HG03521 (cell line): ENCODE measurements around the gene KCNB1.

Experiments
- ATAC-seq: cut with Tn5 transposase; IDR thresholded peaks from one replicate; pipeline ENCODE4 v1.9.1; 2021; ENCODE audit warnings: mild to moderate bottlenecking, moderate library complexity; ENCODE audit not compliant: unreplicated experiment

The KCNB1 gene

DNA sequence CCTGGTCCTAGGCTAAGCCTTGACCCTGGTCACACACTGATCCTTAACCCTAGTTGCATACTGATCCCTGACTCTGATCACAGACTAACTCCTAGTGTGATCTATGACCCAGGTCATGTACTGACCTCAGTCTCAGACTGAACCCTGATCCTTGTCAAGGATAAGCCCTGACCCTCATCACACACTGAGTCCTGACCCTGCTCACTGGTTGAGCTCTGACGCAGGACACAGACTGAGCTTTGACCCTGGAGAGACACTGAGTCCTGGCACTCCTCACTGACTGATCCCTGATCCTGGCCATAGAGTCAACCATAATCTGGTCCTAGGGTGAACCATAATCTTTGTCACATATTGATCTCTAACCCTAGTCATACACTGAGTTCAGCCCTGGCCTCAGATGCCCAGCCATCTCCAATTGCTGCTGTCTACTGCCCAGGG is 37.9 kb downstream of the KCNB1 start:
- no peak for ATAC-seq

DNA sequence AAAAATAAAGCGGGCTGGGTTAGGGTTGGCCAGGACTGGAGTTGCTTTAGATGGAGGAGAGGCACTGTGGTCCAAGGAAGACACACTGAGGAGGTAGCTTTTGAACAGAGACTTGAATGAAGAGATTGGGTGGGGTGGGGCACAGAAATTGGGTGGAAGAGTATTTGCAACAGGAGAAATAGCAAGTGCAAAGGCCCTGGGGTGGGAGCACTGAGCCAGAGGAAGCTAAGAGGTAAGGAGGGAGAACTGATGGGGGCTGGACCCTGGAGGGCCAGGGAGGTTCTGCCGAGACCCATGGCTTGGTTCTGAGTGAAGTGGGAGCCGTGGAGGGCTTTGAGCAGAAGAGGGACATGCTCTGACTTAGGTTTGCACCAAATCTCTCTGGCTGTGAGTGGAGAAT is 45.4 kb downstream of the KCNB1 start:
- no peak for ATAC-seq

DNA sequence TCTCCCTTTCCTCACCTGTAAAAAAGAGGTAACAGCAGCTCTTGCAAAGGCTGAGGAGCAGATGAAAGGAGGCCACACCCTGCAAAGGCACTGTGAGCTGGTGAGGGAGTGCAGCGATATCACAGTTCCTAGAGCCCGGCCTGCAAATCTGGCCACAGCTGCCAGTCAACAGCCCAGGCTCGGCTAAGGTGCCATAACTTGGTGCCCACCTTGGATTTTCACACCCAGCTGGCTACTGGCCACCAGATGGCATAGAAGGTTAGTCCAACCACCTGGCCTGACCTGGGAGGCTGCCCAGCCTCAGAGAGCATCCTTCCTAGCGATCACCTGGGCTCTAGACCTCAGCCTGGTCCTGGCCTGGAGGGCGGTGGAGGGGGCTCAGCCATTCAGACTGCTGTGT is 46.8 kb downstream of the KCNB1 start:
- ATAC-seq: no peak

DNA sequence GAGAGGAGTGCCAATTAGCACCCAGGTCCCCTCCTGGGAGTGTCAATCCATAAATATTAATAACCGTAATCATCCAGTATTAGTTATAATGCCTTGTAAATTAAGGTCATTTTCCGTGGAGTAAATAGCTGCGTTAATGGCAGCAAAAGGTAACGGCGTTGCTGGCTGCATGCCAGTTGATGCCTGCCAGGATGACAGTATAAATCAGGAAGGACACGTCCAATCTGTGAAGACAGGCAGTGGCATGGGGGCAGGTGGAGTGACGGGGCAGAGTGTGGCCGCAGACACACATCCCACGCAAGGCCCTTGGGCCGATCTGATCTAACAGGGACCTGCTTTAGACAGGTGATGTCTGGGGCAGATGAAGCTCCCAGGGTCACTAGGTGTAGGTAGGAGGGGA is 49.1 kb downstream of the KCNB1 start:
- ATAC-seq: no peak

DNA sequence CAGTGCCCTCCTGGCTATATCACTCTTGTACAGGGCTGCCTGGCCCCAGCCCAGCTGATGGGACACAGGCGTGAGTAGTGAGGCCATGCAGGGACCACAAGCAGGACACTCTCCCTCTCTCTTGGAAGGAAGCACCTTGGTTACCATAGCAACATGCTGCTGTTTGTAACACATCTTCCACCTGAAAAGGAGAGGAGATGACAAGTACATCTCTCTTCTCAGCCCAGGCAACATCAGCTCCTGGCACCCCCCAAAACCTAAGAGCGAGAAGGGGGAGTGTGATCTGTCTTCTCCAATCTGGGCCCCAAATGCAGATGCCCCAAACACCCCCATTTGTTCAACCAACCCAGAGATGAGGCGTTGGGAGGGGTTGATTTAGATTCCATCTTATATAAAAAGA is 49.9 kb downstream of the KCNB1 start:
- ATAC-seq: no peak

DNA sequence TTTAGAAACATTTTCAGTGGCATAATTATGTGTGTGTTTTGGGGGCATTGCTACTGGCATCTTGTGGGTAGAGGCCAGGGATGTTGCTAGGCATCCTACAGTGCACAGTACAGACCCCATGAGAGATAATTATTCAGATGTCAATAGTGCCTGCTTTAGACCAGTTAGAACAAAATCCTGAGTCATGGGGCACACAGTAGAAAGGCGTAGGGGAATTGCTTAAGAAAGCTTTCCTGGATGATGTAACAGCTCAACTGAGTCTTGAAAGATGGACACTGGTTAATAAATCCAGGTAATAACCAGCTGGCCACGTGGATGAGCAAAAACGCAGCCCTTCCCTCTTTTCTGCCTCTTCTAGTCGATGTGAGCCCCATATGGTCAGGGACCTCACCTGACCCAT is 51.1 kb downstream of the KCNB1 start:
- no peak for ATAC-seq

DNA sequence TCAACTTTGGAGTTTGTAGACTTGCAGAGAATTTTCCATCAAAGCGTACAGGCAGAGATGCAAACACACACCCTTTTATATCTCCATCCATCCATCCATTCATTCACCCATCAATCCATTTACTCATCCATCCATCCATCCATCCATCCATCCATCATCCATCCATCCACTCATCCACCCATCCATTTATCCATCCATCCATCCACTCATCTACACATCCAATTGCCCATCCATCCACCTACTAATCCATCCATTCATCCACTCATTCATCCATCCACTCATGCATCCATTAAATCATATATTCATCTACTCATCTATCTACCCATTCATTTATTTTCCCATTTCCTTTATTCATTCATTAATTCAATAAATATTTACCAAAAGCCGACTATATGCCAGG is 52.1 kb downstream of the KCNB1 start:
- ATAC-seq: no peak

DNA sequence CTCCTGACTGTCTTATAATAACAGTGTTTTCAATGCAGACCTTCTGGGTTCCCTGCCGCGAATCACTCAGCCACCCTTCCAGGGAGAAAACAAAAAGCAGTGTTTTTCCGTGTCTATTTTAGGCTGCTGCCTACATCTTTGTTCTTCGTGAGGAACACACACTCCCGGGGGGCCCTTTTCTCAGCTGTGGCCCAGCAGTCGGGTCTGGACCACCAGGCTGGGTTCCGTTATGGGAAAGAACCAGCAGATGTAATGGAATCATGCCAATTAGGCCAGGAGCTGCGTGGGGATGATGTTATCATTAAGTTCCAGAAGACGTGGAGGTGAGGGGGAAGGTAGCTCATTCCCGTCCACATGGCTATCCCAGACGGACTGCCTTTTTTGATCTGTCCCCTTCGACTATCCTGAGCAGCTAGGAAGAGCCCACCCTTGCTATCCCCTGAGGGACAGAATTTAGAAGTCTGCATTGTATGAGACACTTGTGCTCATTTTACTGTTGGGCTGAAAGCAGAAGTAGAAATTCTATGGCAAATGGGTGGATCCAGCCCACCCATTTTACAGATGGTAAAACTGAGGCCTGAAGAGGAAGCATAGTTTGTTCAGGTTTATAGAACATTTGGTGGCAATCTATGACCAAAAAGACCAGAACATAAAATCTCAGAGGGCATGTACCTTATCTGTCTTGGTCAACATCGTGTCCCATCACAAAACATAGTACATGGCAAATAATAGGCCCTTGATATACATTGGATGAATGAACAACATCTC is 54.5 kb downstream of the KCNB1 start:
- no peak for ATAC-seq

DNA sequence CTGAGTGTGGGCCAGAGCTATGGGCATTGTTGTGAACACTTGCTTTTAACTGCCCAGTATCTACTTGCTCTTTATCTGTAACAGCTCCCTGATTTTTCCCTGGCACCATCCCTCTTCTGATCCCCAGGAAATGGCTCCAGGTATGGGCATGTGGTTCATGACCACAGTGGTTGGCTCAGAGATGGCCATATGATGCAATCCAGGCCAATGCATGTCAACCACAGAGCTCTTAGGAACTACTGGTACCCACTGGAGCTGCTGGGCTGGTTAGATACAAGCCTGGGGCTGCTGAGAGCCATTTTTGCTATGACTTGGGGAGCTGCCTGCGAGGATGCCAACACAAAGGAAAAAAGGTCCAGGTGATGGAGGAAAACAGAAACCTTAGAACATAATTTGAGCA is 55.6 kb downstream of the KCNB1 start:
- no peak for ATAC-seq

DNA sequence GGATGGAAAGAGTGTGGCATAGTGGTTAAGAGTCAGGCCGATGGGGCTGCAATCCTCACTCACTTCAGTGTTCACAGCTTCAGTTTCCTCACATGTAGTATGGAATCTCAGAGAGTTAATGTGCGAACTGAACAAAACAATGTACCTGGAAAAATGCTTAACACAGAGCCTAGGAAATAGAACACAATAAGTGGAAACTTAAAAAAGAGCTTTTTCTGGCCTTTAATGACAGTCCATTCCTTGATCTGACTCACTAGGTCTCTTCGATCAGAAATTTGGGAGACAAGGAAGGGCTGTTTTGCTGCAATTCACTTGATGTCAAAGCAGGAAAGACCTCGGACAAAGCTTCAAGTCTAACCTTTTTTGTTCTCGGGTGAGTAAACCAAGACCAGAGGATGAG is 56.1 kb downstream of the KCNB1 start:
- no peak for ATAC-seq

DNA sequence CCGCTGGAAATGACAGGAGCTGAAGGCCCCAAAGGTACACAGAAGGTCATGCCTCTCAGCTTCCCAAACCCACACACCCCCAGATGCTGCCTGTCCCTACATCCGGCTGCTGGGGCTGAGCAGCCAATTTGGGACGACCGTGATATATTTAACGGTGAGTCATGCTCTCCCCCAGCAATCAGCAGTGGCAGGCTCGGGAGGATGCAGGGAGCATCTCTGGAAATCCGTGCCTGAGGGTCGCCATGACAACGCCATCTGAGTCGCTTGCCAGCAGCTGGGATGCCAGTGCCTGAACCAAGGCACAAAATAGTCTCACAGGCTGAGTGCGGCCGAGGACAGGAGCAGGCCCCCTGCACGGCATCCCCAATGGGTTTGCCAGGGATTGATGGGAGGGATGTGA is 57.9 kb downstream of the KCNB1 start:
- no peak for ATAC-seq

DNA sequence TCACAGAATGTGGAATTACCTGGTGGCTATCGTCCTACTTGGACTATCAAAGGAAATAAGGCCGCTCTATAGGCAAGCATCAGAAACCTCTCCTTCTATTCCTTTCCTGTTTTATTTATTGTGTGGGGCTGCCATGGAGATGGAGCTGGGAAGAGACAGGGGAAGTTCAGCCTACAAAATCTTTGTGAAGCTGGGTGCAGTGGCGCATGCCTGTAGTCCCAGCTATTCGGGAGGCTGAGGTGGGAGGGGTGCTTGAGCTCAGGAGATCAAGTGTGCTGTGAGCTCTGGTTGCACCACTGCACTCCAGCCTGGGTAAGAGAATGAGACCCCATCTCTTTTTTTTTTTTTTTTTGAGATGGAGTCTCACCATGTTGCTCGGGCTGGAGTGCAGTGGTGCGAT is 60.3 kb downstream of the KCNB1 start:
- ATAC-seq: no peak

DNA sequence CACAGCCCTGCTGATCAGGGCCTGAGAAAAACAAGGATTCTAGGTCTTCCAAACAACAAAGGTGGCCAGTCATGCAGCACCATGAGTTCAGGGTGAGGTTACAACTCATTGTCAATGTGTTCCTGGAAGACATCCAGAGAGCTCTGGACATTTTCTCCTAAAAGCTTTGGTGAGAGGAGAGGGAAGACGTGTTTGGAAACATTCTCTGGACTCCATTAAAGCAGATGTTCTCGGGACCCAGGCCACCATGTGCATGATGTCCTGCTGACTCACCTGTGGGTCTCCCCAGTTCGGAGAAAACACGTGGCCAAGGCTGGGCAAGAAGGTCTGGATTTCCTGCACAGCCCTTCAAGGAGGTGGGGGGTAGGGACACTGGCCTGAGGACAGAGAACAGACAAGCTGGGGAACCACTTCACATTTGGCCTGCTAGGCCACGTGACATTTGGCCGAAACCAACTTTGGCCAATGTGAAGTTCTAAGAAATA is 61.6 kb downstream of the KCNB1 start:
- no peak for ATAC-seq

DNA sequence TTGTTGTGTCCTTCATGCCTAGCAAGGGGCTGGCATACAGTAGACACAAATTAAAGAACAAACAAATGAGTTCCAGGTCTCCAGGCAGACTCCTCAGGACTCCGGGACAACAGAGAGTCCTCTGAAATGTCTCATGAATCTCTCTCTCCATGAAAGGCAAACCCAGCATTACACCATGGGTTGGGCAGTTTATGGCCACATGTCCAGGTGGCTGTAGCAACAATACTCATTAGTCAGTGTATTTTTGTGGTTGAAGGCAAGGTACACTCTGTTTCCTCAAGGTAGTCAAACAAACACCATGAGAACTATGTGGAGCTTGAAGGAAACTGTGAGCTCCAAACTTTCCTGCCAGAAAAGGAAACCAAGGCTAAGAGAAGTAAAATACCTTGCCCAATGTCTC is 62.2 kb downstream of the KCNB1 start:
- no peak for ATAC-seq

DNA sequence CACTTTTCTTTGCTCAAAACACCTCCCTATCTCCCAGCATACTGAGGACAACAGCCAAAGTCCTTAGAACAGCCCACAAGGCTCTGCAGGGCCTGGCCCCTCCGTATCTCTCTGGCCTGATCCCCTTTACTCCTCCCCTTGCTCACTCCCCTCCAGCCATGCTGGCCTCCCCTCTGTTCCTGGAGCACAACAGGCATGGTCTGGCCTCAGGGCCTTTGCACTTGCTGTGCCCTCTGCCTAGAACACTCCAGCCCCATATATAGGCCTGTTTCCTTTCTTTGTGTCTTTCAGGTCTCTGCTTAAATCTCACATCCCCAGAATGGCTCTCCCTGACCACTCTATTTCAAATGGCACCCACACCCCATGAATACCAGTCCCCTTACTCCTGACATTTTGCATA is 62.7 kb downstream of the KCNB1 start:
- ATAC-seq: no peak

DNA sequence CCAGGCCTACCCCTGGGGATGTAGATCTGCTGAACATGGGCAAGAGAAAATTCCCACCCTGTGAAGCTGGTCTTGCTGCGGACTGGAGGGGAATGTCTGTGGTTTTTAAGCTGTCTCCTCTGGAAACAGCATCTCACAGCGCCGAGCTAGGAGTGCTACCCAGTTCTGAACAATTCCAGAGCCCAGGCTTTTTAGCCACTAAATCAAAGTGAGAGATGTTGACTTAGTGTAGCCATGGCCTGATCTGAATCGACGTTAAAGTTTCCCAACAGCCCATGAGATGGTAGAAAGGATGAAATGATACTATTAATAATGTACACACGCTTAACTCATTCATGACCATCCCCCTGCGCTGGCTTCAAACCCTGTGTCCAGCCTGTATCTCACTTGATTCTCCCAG is 63.7 kb downstream of the KCNB1 start:
- ATAC-seq: no peak

DNA sequence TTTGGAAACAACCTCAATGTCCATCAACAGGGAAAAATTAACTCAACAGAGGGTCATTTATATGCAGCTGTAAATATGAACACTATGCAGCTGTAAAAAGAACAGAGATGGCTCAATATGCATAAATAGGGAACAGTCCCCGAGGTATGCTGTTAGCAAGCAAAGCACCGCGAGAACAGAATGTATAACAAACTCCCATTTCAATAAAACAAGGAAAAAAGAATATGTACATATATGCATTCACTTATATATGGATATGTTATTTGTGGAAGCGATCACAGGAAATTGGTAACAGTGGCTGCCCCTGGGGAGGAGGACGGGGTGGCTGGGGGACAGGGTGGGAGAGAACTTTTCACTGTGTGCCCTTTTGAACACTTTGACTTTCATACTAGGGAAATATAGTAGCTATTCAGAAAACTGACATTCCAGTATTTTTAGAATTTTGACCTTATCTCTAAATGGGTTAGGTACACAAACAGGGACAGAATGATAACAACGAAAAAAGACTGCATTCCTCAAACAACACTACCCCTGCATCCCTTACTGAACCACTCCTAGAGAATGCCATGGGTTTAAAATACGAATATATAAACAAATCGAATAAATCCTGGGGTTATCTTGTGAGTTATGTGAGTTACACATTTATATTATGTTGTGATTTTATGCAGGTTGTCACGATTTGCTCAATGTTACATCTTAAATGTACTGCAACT is 64.5 kb downstream of the KCNB1 start:
- ATAC-seq: no peak

DNA sequence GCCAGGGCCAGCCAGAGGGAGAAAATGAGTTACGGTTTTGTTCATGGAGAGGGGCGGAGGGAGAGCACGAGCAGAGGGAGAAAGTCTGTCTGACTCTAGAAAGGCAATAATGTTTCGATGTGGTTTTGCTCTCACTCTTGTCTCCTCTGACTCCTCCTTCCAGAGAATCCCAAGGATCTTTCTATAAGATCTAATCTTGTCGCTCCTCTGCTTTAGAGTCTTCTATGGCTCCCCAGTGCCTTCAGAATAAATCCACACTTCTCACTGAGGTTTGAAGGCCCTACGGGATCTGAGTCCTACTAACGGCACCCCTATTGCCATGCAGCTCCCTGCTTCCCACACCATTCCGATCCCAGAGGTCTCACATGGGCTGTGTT is 66.8 kb downstream of the KCNB1 start:
- ATAC-seq: no peak

DNA sequence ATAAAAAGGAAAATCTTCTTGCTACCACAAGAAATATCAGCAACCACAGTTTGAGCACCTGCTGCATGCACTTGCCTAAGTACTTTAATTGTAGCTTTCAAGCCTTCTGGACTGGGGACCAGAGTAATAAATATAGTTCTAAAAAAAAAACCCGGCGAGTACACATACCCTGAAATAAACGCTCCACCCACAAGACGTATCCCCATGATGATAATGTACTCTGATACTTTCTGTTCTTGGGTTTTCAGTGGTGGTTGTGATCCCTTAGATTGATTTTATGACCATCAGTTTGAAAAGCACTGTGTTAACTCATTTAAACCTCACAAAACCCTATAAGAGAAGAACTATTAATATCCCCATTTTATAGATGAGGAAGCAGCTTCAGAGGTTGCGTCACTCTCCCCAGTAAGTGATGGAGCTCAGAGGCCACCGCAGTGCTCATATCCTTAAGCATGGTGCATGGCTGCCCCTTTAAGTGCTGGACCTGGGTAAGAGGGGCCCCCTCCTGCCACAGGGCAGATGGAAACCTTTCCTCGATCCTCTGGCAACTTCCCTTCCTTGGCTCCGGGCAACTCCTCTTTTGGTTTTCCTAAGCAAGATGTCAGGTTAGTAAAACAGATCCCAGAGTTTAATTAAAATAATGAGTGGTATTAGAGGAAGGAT is 67.3 kb downstream of the KCNB1 start:
- no peak for ATAC-seq

DNA sequence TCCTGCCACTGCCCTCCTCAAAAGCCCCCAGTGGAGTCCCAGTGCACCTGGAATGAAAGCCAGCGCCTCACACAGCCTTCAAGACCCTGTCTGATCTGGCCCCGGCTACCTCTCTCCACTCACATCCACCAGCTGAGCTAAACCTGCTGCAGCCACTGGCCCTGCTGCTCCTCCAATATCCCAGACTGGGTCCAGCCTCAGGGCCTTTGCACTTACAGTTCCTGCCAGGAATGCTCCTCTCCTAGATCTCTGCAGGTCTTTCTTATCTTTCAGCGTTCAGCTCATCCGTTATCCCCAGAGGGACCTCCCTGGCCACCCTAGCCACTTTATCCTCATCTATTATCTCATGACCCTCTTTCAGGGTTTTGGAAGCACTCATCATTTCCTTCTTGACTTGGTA is 68.8 kb downstream of the KCNB1 start:
- ATAC-seq: no peak

DNA sequence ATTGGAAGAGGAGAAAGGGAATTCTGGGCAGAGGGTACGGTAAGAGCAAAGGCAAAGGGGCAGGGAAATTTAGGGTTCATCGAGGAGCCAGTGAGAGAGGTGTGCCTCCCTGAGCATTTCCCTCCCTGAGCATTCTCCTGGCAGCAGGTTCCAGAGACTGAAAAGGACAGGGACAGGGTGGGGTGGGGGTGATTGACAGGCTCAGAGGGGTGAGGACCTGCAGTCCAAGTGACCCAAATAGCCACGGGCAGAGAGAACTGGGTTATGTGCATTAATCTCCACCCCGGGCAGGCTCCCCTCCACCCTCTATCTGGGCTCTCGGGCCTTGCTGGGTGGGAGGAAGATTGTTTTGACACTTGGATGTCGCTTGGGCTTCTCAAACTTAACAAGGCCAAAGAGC is 69.5 kb downstream of the KCNB1 start:
- ATAC-seq: no peak

DNA sequence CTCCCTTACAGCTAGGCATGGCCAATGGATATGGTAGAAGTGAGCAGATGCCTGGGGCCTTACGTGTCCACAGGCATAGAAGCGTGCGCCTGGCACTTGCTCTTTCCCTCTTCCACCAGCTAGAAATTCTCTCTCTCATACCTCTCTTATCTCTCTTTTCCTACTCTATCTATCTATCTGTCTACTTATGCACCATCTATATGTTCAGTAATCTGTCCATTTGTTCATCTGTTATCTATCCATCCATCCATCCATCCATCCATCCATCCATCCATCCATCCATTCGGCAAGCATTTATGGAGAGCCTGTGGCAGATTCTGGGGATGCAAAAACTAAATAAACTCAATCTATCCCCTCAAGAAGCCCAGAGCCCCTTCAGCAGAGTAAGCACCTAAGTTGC is 70.2 kb downstream of the KCNB1 start:
- no peak for ATAC-seq
